ENCODE data around the gene CSGALNACT2. TPM values are rescaled to one million over a fixed set of nuclear protein-coding genes. Genes with fewer than 3 reads are reported as not detected.
A peak's percentile ranks its signal among the peaks of the same experiment; 100 is the strongest.

Gene CSGALNACT2
- total RNA-seq, 4 donors from 2014 or later, result 29.1 to 43.3 (median 34.7) TPM

DNA sequence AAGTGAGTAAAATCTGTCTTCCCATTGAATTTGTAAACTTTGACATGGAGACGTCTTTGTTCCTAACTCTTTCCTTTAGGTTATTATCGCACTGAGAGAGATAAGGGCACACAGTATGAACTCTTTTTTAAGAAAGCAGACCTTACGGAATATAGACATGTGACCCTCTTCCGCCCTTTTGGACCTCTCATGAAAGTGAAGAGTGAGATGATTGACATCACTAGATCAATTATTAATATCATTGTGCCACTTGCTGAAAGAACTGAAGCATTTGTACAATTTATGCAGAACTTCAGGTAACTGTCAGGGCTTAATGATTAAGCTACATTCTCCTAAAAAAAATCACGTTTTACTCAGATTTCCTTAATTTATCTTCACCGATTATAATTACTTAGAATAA is 20.4 kb downstream of the CSGALNACT2 start:
- no peak overlapping the region for H3K27ac ChIP-seq
- H3K4me3 ChIP-seq, result no peak overlapping the region
- H3K4me1 ChIP-seq, result peaks cover 0 to 29% (median 15%) of the 10 kb centered on the region in 4 donors
- WGBS, 2 donors, result 94% methylated on average over 6 of the region's 6 CpGs
- no peak for DNase-seq (ENCODE audit: low spot score in 2 of 2)
- TF ChIP-seq POLR2A (IDR thresholded peaks at IDR 0.05), result no peak
- TF ChIP-seq, protein P1, sequence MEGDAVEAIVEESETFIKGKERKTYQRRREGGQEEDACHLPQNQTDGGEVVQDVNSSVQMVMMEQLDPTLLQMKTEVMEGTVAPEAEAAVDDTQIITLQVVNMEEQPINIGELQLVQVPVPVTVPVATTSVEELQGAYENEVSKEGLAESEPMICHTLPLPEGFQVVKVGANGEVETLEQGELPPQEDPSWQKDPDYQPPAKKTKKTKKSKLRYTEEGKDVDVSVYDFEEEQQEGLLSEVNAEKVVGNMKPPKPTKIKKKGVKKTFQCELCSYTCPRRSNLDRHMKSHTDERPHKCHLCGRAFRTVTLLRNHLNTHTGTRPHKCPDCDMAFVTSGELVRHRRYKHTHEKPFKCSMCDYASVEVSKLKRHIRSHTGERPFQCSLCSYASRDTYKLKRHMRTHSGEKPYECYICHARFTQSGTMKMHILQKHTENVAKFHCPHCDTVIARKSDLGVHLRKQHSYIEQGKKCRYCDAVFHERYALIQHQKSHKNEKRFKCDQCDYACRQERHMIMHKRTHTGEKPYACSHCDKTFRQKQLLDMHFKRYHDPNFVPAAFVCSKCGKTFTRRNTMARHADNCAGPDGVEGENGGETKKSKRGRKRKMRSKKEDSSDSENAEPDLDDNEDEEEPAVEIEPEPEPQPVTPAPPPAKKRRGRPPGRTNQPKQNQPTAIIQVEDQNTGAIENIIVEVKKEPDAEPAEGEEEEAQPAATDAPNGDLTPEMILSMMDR (IDR thresholded peaks at IDR 0.05), result no peak
- TF ChIP-seq EP300 (IDR thresholded peaks at IDR 0.05), result no peak
- no peaks in the 10 kb centered on the region for H3K27me3 ChIP-seq
- H3K9me3 ChIP-seq, result no peaks in the 10 kb centered on the region
- peaks cover 0 to 24% (median 0%) of the 10 kb centered on the region in 3 donors for H3K36me3 ChIP-seq

DNA sequence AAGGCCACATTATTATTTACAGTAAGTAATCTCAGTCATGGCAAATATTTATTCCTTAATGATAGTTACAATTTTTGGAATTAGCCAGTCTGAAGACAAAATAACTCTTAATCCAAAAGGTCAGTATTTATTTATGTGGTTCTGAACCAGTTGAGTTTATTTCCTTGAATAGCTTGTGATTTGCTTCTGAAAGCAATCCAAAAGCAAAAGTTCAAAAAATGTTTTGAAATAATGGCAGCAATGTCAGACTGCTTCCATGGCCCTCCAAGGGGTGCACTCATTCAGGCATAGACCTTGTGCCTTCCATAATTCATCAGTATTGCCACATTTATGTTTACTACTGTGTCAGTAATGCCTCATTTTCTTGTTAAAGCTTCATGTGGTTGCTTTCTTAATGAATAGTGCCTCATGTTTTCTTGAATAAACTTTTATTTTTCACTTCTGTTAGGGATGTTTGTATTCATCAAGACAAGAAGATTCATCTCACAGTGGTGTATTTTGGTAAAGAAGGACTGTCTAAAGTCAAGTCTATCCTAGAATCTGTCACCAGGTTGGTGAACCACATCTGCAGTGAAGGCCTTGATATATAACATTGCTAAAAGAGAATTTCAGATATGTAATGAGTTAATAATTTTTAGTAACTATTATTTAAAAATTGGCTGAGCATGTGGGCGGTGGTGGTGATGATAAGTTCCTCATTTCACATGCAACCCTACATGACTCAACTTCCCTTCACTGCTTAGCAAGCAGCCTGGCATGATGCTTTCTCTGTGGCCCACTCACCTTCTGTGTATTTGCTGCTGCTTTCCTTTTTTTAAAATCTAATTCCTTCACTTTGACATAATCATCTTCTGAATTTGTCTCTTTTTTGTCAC is 22.0 kb downstream of the CSGALNACT2 start:
- TF ChIP-seq, protein P1 (IDR thresholded peaks at IDR 0.05), result no peak
- TF ChIP-seq POLR2A (IDR thresholded peaks at IDR 0.05), result no peak
- TF ChIP-seq EP300 (IDR thresholded peaks at IDR 0.05), result no peak
- Histone ChIP-seq H3K9me3 (no peaks in the 10 kb centered on the region), H3K4me1 (peaks cover 0 to 29% (median 12%) of the 10 kb centered on the region in 4 donors), H3K4me3 (no peak overlapping the region), H3K27ac (peak overlapping the region in 1 of 4 donors; percentile 39), H3K36me3 (peaks cover 0 to 28% (median 0%) of the 10 kb centered on the region in 3 donors), H3K27me3 (no peaks in the 10 kb centered on the region)
- 61 to 70% methylated on average over 1 of the region's 1 CpG for WGBS, 2 donors
- no peak for DNase-seq (ENCODE audit: low spot score in 2 of 2)

DNA sequence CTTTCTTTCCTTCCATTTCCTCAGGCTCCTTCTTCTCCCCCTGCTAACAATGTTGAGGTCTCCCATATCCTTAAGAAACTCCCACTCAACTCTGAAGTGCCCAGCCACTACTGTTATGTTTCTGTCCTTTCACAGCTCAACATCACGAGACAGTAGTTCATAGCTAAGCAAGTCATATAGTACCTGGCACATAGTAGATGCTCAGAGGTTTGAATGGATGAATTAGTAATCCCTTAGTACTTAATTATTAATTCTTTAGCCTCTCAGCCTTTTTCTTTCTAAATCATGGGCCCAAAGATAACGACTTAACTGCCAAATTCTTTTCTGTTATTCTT is 22.6 kb downstream of the CSGALNACT2 start:
- Histone ChIP-seq H3K27ac (peak overlapping the region in 1 of 4 donors; percentile 39), H3K36me3 (peaks cover 0 to 28% (median 0%) of the 10 kb centered on the region in 3 donors), H3K9me3 (no peaks in the 10 kb centered on the region), H3K27me3 (no peaks in the 10 kb centered on the region), H3K4me1 (peaks cover 0 to 24% (median 9%) of the 10 kb centered on the region in 4 donors), H3K4me3 (no peak overlapping the region)
- 77 to 80% methylated on average over 2 of the region's 2 CpGs for WGBS, 2 donors
- DNase-seq (ENCODE audit: low spot score in 2 of 2), result no peak
- TF ChIP-seq EP300 (IDR thresholded peaks at IDR 0.05), result no peak
- TF ChIP-seq POLR2A (IDR thresholded peaks at IDR 0.05), result no peak
- TF ChIP-seq, protein P1 (IDR thresholded peaks at IDR 0.05), result no peak

DNA sequence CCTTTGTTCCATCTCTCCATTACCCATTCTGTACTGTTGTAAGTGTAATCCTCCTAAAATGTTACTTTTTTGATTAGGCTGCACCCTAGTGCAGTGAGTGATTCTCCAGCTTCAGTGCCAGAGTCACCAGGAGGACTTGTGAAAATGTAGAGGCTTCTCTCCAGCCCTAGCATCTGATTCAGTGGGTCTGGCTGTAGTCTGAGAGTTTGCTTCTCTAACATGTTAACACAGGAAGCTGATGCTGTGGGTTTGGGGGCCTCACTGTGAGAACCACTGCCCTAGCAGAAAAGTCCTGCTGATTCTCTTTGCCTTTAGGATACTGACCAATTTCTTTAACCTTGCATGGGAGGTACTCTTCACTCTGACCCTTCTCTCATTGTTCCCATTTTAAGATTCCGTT is 24.4 kb downstream of the CSGALNACT2 start:
- peaks cover 0 to 32% (median 0%) of the 10 kb centered on the region in 3 donors for H3K36me3 ChIP-seq
- WGBS, 2 donors, result 96 to 100% methylated on average over 1 of the region's 1 CpG
- no peaks in the 10 kb centered on the region for H3K9me3 ChIP-seq

More for the DNA sequence above, 24.4 kb downstream of the CSGALNACT2 start:
- no peak overlapping the region for H3K4me3 ChIP-seq
- TF ChIP-seq, protein P1 (IDR thresholded peaks at IDR 0.05), result no peak
- TF ChIP-seq POLR2A (IDR thresholded peaks at IDR 0.05), result no peak
- TF ChIP-seq EP300 (IDR thresholded peaks at IDR 0.05), result no peak
- peaks cover 0 to 23% (median 7%) of the 10 kb centered on the region in 4 donors for H3K4me1 ChIP-seq
- H3K27ac ChIP-seq, result no peak overlapping the region
- H3K27me3 ChIP-seq, result no peaks in the 10 kb centered on the region
- DNase-seq (ENCODE audit: low spot score in 2 of 2), result no peak
